Hepatocyte (in vitro differentiated cells): ENCODE data around the gene CAMK2G.
"Not testable (repeated sequence)": the region's sequence is repeated elsewhere in the genome, so short reads cannot be mapped to it uniquely, and the experiment has no call there.

ENCODE experiments used
- EZH2 ChIP-seq: fragments of 200-600 bp; sonication (generic); IDR thresholded peaks from 2 replicates; pipeline ENCODE4 v1.6.1; 2016; ENCODE audit warnings: antibody characterized with exemption, mild to moderate bottlenecking, borderline replicate concordance
- TF ChIP-seq, protein P1 (sequence below): fragments of 200-600 bp; sonication (generic); IDR thresholded peaks from 2 replicates; pipeline ENCODE4 v1.5.1; 2016; ENCODE audit warnings: antibody characterized with exemption, mild to moderate bottlenecking; ENCODE audit not compliant: poor library complexity

DNA sequence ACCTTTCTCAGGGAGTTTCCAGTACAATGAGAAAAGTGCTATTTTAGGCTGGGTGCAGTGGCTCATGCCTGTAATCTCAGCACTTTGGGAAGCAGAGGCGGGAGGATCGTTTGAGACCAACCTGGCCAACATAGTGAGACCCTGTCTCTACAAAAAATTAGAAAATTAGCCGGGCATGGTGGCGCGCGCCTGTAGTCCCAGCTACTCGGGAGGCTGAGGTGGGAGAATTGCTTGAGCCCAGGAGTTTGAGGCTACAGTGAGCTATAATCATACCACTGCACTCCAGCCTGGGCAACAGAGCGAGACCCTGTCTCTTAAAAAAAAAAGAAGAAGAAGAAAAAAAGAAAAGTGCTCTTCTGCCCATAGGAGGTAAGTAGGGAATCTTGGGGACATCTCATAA is 78.3 kb downstream of the CAMK2G start:
- TF ChIP-seq, protein P1, sequence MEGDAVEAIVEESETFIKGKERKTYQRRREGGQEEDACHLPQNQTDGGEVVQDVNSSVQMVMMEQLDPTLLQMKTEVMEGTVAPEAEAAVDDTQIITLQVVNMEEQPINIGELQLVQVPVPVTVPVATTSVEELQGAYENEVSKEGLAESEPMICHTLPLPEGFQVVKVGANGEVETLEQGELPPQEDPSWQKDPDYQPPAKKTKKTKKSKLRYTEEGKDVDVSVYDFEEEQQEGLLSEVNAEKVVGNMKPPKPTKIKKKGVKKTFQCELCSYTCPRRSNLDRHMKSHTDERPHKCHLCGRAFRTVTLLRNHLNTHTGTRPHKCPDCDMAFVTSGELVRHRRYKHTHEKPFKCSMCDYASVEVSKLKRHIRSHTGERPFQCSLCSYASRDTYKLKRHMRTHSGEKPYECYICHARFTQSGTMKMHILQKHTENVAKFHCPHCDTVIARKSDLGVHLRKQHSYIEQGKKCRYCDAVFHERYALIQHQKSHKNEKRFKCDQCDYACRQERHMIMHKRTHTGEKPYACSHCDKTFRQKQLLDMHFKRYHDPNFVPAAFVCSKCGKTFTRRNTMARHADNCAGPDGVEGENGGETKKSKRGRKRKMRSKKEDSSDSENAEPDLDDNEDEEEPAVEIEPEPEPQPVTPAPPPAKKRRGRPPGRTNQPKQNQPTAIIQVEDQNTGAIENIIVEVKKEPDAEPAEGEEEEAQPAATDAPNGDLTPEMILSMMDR: not testable (repeated sequence)
- not testable (repeated sequence) for TF ChIP-seq EZH2
